DND-41 (cell line): Measurements from ENCODE around the gene HPCAL1.
A peak's percentile ranks its signal among the peaks of the same experiment; 100 is the strongest.

Source experiments
- ATAC-seq: fragments of 200-7000 bp; cut with Tn5 transposase; 3 replicates; pipeline ENCODE4 v1.9.1; 2021; ENCODE audit warnings: low read depth; ENCODE audit not compliant: insufficient read depth
- DNase-seq: peaks from one replicate; pipeline ENCODE4 v3.0.0-alpha.2; 2020
- H2AFZ ChIP-seq: 2 replicates; pipeline ENCODE4 v1.6.0; 2012; ENCODE audit warnings: low read depth, low read length
- H3K27ac ChIP-seq: 2 replicates; pipeline ENCODE4 v1.5.1; 2012; ENCODE audit warnings: low read length, inconsistent platforms
- H3K27me3 ChIP-seq: fragments of 200-600 bp; sonication (generic); 2 replicates; pipeline ENCODE4 v1.6.0; 2012; ENCODE audit warnings: low read length, mild to moderate bottlenecking, inconsistent platforms; ENCODE audit not compliant: insufficient read depth, poor library complexity
- H3K36me3 ChIP-seq: 2 replicates; pipeline ENCODE4 v1.5.1; 2012; ENCODE audit warnings: low read length, inconsistent platforms; ENCODE audit not compliant: insufficient read depth
- H3K4me1 ChIP-seq: 2 replicates; pipeline ENCODE4 v1.5.1; 2012; ENCODE audit warnings: mild to moderate bottlenecking, low read length; ENCODE audit not compliant: insufficient read depth
- H3K4me2 ChIP-seq: 2 replicates; pipeline ENCODE4 v1.6.0; 2012; ENCODE audit warnings: mild to moderate bottlenecking, moderate library complexity, low read length, inconsistent platforms; ENCODE audit not compliant: insufficient read depth
- H3K4me3 ChIP-seq, 2 experiments: fragments of 200-600 bp in 1 of 2; shearing (Covaris generic) in 1 of 2; 2 replicates each; pipeline ENCODE4 v1.5.1; 2012 to 2016; ENCODE audit warnings: inconsistent platforms in 2 of 2, low read length in 2 of 2, mild to moderate bottlenecking in 2 of 2, low read depth in 1 of 2, moderate library complexity in 1 of 2
- H3K79me2 ChIP-seq: 2 replicates; pipeline ENCODE4 v1.6.0; 2012; ENCODE audit warnings: low read length, inconsistent platforms; ENCODE audit not compliant: insufficient read depth
- H3K9ac ChIP-seq: 2 replicates; pipeline ENCODE4 v1.6.0; 2012; ENCODE audit warnings: low read depth, mild to moderate bottlenecking, inconsistent platforms, low read length, moderate library complexity
- H3K9me3 ChIP-seq: 2 replicates; pipeline ENCODE4 v1.5.1; 2012; ENCODE audit warnings: low read length, moderate library complexity, mild to moderate bottlenecking, inconsistent platforms; ENCODE audit not compliant: insufficient read depth, severe bottlenecking
- H4K20me1 ChIP-seq: 2 replicates; pipeline ENCODE4 v1.6.0; 2012; ENCODE audit warnings: low read length; ENCODE audit not compliant: insufficient read depth
- CTCF ChIP-seq: IDR thresholded peaks from 2 replicates; pipeline ENCODE4 v1.5.1; 2012; ENCODE audit warnings: borderline replicate concordance, low read length, moderate library complexity, mild to moderate bottlenecking; ENCODE audit not compliant: poor library complexity, severe bottlenecking; ENCODE audit errors: extremely low read depth
- EZH2 ChIP-seq: IDR thresholded peaks from 3 replicates; pipeline ENCODE4 v1.6.1; 2012; ENCODE audit warnings: borderline replicate concordance, low read depth, mild to moderate bottlenecking, moderate library complexity, low read length, inconsistent platforms; ENCODE audit not compliant: severe bottlenecking

HPCAL1 gene

GRCh38 chr2:10457846-10458598, 155.3 kb downstream of the HPCAL1 start:
- DNase-seq (no peak), ATAC-seq (no peak)
- H2AFZ ChIP-seq = no peak overlapping the region
- TF ChIP-seq EZH2 (no peak), CTCF (no peak)
- no peak overlapping the region for H3K4me2 ChIP-seq
- no peak overlapping the region for H3K27ac ChIP-seq
- H3K4me1 ChIP-seq = 0 out of 2 replicates have a peak, but pooled peaks cover 3% of the 10 kb centered on the region
- H4K20me1 ChIP-seq = no peaks in the 10 kb centered on the region
- H3K4me3 ChIP-seq = no peak overlapping the region
- H3K79me2 ChIP-seq = no peaks in the 10 kb centered on the region
- no peaks in the 10 kb centered on the region for H3K27me3 ChIP-seq
- H3K9me3 ChIP-seq = no peaks in the 10 kb centered on the region
- no peak overlapping the region for H3K9ac ChIP-seq
- no peaks in the 10 kb centered on the region for H3K36me3 ChIP-seq

- H3K4me3 ChIP-seq = no peak overlapping the region
- H3K4me1 ChIP-seq = 0 out of 2 replicates have a peak, but pooled peaks cover 3% of the 10 kb centered on the region
- no peaks in the 10 kb centered on the region for H3K79me2 ChIP-seq
- H3K9ac ChIP-seq = no peak overlapping the region
- H3K4me2 ChIP-seq = no peak overlapping the region
- H2AFZ ChIP-seq = no peak overlapping the region
- H3K9me3 ChIP-seq = no peaks in the 10 kb centered on the region
- no peak overlapping the region for H3K27ac ChIP-seq
- H3K27me3 ChIP-seq = no peaks in the 10 kb centered on the region
- no peaks in the 10 kb centered on the region for H4K20me1 ChIP-seq
- DNase-seq = peak; percentile 25
- ATAC-seq = peak; percentile 68
- TF ChIP-seq CTCF (no peak), EZH2 (no peak)
- H3K36me3 ChIP-seq = no peaks in the 10 kb centered on the region
Measured at GRCh38 chr2:10460366-10460796, 157.7 kb downstream of the HPCAL1 start.

GRCh38 chr2:10462178-10463083, 159.7 kb downstream of the HPCAL1 start:
- Histone ChIP-seq H3K4me1 (0 out of 2 replicates have a peak, but pooled peaks cover 3% of the 10 kb centered on the region), H3K4me2 (no peak overlapping the region), H2AFZ (no peak overlapping the region), H3K27me3 (no peaks in the 10 kb centered on the region), H3K4me3 (no peak overlapping the region), H3K36me3 (no peaks in the 10 kb centered on the region), H3K9me3 (no peaks in the 10 kb centered on the region), H3K9ac (no peak overlapping the region), H3K27ac (no peak overlapping the region), H4K20me1 (no peaks in the 10 kb centered on the region), H3K79me2 (no peaks in the 10 kb centered on the region)
- ATAC-seq = no peak
- TF ChIP-seq EZH2 (no peak), CTCF (no peak)
- DNase-seq = no peak
